Endothelial cell of hepatic sinusoid (primary cell): ENCODE data around the gene UBASH3B.
"Not testable (repeated sequence)": the region's sequence is repeated elsewhere in the genome, so short reads cannot be mapped to it uniquely, and the experiment has no call there.

ENCODE experiments used
- in situ Hi-C: cut with HindIII; loops from 2 replicates; pipeline ENCODE4 v1.10.0; 2017; ENCODE audit warnings: low sequenced_read_pairs

Gene UBASH3B

GRCh38 chr11:122728561-122728960, 73.0 kb downstream of the UBASH3B start:
- in situ Hi-C loops, result no loop called here

- in situ Hi-C loops, result no loop called here
Measured at GRCh38 chr11:122729139-122729538, 73.6 kb downstream of the UBASH3B start.

DNA sequence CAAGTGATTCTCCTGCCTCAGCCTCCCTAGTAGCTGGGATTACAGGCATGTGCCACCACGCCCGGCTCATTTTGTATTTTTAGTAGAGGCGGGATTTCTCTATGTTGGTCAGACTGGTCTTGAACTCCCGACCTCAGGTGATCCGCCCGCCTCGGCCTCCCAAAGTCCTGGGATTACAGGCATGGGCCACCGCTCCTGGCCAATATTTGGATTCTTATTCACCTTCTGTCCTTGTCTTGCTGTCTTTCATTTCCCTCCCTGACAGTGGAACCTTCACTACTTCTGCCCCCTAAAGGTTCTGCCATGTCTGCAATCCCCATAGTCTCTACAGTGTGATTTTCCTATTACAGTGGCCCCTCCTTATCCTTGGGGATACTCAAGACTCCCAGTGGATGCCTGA, 75.2 kb downstream of the UBASH3B start:
- in situ Hi-C loops, result not testable (repeated sequence)

DNA sequence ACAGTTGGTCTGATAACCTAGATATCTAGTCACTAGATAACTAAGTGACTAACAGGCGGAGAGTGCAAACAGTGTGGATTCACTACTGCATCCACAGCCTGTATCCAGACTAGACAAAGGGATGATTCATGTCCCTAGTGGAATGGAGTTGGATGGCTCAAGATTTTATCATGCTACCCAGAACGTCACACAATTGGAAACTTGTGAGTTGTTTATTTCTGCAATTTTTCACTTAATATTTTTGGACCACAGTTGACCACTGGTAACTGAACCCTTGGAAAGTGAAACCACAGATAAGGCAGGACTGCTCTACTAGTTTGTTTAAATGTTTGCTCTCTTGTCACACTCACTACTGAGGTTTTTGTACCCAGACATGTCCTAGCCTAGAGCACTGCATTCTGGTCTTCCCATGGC, 76.0 kb downstream of the UBASH3B start:
- in situ Hi-C loops, result no loop called here

DNA sequence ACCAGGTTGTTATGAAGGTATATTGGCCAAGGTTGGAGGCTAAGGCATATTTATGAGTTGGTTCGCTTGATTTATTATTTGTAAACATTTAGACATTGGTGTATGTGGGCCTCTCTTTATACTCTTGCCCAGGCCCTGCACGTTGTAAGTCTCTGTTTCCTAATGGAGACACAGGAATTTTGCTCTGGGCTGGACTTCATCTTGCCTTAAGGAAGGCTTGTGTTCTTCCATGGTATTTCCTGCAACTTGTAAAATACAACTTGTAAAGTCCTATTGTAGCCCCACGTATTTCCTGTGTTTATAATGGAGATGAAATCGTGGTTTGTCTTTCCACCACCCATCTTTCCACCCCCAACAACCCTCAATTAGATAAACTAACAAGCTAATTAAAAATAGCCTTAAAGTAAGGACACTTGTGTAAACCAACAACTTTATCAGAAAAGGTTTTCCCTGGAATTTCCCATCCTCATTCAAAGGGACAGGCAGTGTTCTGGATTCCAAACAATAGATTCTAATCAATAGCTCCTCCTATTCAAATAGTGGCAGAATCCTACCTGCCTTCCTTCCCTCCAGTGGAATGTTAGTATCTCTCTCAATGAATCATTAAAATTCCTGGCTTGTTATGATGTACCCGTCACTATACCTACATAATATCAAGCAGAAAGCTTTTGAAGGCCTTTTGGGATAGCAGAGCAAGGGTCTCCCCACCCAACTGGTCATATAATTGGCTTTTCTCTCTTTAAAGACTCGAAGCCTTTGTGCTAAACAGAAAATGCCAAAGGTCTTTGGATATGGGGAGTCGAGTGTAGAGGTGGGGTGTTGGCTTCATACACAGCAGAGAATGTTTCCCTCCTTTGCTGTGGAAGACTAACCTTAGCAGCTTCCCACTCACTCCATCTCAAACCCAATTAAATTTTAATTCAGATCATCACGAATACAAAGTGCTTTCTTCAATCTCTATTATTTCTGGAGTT, 77.1 kb downstream of the UBASH3B start:
- in situ Hi-C loops, result no loop called here

- in situ Hi-C loops, result no loop called here
Measured at GRCh38 chr11:122733318-122733717, 77.8 kb downstream of the UBASH3B start.

GRCh38 chr11:122734848-122735496, 79.5 kb downstream of the UBASH3B start:
- in situ Hi-C loops, result loop anchor here (5.0 kb wide), 2 partner anchors 37 to 122 kb away; no protein-coding TSS in a partner anchor

DNA sequence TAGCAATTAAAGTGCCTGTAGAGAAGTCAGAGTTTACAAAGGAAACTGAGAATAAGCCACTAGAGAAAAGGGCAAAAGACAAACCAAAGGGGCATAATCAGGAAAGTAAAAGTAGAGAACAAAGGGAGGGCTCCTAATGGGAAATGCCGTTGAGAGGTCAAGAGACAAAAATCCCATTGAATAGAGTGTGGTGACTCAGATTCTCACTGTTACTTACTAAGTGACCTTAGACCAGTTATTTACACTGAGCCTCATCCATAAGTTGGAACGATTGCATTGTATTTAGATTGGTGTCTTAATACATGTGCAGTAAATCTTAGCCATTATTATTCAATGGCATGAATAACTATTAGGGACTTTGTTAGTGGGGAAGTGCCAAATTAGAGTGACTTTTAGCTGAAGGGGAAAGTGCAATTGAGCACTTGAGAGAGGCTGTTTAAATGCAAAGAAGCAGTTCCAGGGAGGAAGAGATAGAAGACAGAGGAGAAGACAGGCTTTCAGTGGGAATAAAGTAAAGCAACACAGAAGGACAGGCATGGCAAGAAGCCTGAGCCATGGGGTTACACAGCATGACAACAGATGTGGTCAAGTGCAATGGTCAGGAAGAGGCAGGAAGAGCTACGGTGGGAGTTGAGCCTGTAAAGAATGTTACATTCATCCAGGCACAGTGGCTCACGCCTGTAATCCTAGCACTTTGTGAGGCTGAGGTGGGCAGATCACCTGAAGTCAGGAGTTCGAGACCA, 82.6 kb downstream of the UBASH3B start:
- in situ Hi-C loops, result loop anchor here (5.0 kb wide), 2 partner anchors 34 to 119 kb away; no protein-coding TSS in a partner anchor

GRCh38 chr11:122741613-122742300, 86.2 kb downstream of the UBASH3B start:
- in situ Hi-C loops, result no loop called here

DNA sequence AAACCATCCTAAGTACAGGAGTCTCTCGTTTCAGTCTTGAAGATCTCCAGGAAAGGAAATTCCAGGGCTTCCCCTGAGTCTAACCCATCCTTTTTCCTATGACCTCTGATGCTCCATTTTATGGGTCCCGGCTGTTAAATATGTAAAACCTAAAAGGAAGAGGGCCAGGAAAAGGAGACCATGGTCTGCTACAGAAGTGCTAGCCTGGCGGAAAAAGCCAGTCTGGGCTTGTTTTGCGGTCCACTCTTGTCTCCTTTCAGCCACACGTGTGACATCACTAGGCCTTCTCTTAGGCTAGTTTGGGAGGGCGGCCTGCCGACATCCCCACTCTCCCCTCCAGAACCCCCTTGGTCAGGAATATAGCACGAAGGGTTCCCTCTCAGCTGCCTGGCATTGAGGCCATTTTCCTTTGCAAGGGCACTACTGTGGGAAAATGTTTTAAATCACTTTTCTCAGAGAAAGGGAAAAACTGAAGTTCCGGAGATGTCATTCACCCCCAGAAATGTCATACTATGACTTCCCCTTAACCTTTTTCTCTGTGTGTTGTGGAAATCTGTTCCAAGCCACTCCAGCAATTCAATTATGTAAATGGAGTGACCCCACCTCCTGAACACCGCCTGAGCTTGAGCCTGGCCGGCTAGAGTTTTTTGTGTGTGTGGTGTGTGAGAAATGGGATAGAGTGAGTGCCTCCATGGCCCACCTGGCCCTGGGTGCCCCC, 86.9 kb downstream of the UBASH3B start:
- in situ Hi-C loops, result no loop called here

DNA sequence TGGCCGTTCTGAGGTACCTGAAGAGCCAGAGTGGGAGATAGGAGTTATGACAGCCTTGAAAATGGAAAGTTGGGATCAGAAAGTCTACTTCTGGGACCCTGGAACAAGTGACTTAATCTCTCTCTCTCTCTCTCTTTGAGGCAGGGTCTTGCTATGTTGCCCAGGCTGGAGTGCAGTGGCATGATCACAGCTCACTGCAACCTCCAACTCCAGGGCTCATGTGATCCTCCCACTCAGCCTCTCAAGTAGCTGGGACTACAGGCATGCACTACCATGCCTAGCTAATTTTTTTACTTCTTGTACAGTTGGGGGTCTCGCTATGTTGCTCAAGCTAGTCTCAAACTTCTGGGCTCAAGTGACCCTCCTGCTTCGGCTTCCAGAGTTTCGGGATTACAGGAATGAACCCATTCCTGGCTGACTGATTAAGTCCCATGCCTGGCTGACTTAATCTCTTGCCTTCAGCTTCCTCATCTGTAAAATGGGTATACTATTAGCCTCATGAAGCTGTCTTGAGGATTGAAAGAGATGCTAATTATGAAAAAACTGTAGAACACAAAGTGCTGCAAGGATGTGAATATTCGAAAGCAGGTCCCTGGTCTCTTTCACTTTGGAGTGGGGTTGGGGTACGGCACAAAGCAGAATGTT, 87.7 kb downstream of the UBASH3B start:
- in situ Hi-C loops, result no loop called here

DNA sequence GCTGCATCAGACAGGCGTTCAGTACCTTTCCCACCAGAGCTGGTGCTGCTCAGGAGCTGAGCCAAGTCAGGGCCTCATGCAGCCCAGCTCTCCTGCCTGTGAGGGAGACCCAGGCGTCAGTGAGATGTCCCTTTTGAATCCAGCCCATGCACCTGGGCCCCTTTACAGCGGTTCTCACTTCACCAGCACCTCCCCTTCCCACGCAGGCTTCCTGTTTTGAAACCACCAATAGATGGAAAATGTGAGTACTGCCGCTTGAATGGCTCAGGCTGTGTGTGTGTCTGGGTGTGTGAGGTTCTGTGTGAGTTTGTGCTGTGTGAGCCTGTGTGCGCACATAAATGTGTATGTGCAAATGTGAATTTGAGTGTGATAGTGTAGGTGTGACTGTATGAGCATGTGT, 88.4 kb downstream of the UBASH3B start:
- in situ Hi-C loops, result no loop called here

DNA sequence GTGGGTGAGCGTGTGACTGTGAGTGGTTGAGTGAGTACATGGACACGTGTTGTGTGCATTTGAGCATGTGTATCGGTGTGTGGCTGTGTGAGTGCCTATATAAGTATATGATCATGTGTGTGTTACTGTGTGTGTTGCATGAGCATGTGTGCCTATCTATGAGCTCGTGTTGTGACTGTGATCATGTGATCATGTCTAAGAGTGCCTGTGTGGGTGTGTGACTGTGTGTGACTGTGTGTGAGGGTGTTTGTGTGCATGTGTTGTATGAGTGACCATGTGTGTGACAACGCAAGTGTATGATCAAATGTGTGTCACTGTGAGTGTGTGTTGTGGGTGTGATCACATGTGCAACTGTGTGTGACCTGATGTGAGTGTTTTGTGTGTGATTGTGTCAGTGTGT, 88.8 kb downstream of the UBASH3B start:
- in situ Hi-C loops, result no loop called here

- in situ Hi-C loops, result no loop called here
Measured at GRCh38 chr11:122745111-122745510, 89.6 kb downstream of the UBASH3B start.

- in situ Hi-C loops, result no loop called here
Measured at GRCh38 chr11:122746050-122746478, 90.5 kb downstream of the UBASH3B start.

DNA sequence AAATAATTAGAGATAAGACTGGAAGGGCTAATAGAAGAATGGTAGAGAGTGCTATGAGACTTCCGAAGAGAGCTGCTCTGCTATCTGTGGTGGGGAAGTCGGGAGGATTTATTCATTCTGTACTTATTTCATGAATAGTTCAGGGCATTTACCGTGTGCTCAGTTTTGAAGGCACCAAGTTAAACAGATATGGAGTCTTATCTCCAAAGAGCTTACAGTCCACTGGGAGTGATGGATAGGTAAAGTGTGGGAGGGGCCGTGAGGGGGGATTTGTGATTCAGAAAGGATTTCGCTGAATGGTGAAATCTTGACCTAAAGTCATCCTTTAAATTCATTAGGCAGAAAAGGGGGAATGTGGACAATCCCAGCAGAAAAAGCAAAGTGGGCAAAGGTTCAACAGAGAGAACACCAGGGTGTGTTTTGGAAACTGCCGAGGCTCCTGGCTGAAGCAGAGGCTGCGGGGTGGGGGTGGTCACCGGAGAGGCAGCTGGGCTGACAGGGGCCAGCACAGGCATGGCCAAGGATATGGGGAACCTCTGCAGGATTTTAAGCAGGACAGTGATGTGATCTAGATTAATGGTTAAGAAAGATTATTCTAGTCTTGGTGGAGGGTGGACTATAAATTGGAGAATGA, 91.2 kb downstream of the UBASH3B start:
- in situ Hi-C loops, result no loop called here

- in situ Hi-C loops, result no loop called here
Measured at GRCh38 chr11:122747351-122747781, 91.8 kb downstream of the UBASH3B start.

GRCh38 chr11:122749005-122749687, 93.6 kb downstream of the UBASH3B start:
- in situ Hi-C loops, result no loop called here
